CD14-positive monocyte (primary cell): ENCODE measurements around the gene RAP2A. TPM values are rescaled to one million over a fixed set of nuclear protein-coding genes. Genes with fewer than 3 reads are reported as not detected.

Experiments
- DNase-seq, 3 donors: peaks; one replicate each; pipeline ENCODE4 v3.0.0-alpha.2; 2011 to 2022
- H2AFZ ChIP-seq: 2 replicates; pipeline ENCODE4 v1.6.0; 2012; ENCODE audit warnings: mild to moderate bottlenecking, low read depth, low read length, inconsistent platforms; ENCODE audit not compliant: insufficient read depth, poor library complexity, severe bottlenecking
- H3K27ac ChIP-seq, 2 donors: 1 replicate in 1 of 2; 2 replicates in 1 of 2; pipeline ENCODE4 v1.5.1; 2012 to 2013; ENCODE audit warnings: low read length in 2 of 2, control low read depth in 1 of 2, inconsistent platforms in 1 of 2, low read depth in 1 of 2, mild to moderate bottlenecking in 1 of 2
- H3K27me3 ChIP-seq, 2 donors: one replicate each; pipeline versions ENCODE4 v1.6.0 to v1.6.1; 2011 to 2013; ENCODE audit warnings: low read length in 2 of 2; ENCODE audit not compliant: control insufficient read depth in 2 of 2, insufficient read depth in 2 of 2
- H3K36me3 ChIP-seq, 2 donors: replicated peaks in 1 of 2; 1 replicate in 1 of 2; 2 replicates in 1 of 2; pipeline versions ENCODE4 v1.5.1 to v1.6.1; 2012 to 2013; ENCODE audit warnings: low read length in 2 of 2, control low read depth in 1 of 2, inconsistent platforms in 1 of 2, mild to moderate bottlenecking in 1 of 2; ENCODE audit not compliant: insufficient read depth in 2 of 2, control insufficient read depth in 1 of 2
- H3K4me1 ChIP-seq, 2 donors: 1 replicate in 1 of 2; 2 replicates in 1 of 2; pipeline versions ENCODE4 v1.5.1 to v1.6.1; 2012 to 2013; ENCODE audit warnings: low read length in 2 of 2, control low read depth in 1 of 2, inconsistent platforms in 1 of 2, mild to moderate bottlenecking in 1 of 2, moderate library complexity in 1 of 2; ENCODE audit not compliant: insufficient read depth in 2 of 2, control insufficient read depth in 1 of 2
- H3K4me2 ChIP-seq: replicated peaks from 2 replicates; pipeline ENCODE3; 2012; ENCODE audit warnings: low read length, moderate library complexity, mild to moderate bottlenecking; ENCODE audit not compliant: poor library complexity, severe bottlenecking; ENCODE audit errors: extremely low read depth
- H3K4me3 ChIP-seq, 3 experiments: fragments of 200-600 bp in 1 of 3; sonication (generic) in 1 of 3; replicated peaks in 1 of 3; 1 replicate in 2 of 3; 2 replicates in 1 of 3; pipeline ENCODE4 v1.5.1; 2011 to 2013; ENCODE audit warnings: low read length in 3 of 3, mild to moderate bottlenecking in 3 of 3, control low read depth in 2 of 3, low read depth in 2 of 3, inconsistent platforms in 1 of 3, moderate library complexity in 1 of 3
- H3K79me2 ChIP-seq: 2 replicates; pipeline ENCODE4 v1.6.0; 2012; ENCODE audit warnings: mild to moderate bottlenecking, control low read depth, inconsistent platforms, low read length, moderate library complexity; ENCODE audit not compliant: insufficient read depth
- H3K9ac ChIP-seq: 2 replicates; pipeline ENCODE4 v1.6.0; 2017; ENCODE audit warnings: low read length, mild to moderate bottlenecking; ENCODE audit not compliant: insufficient read depth, poor library complexity, severe bottlenecking
- H3K9me3 ChIP-seq, 2 donors: replicated peaks in 1 of 2; 1 replicate in 1 of 2; 2 replicates in 1 of 2; pipeline versions ENCODE4 v1.5.1 to v1.6.1; 2012 to 2013; ENCODE audit warnings: low read length in 2 of 2, control low read depth in 1 of 2; ENCODE audit not compliant: control insufficient read depth in 1 of 2, insufficient read depth in 1 of 2
- H4K20me1 ChIP-seq: 2 replicates; pipeline ENCODE4 v1.6.0; 2012; ENCODE audit warnings: mild to moderate bottlenecking, low read length, control low read depth, moderate library complexity; ENCODE audit not compliant: insufficient read depth
- H3K27ac Mint-ChIP-seq, 7 donors: one replicate each; pipeline ENCODE4 v1.8.0; 2020; ENCODE audit warnings: mild to moderate bottlenecking in 7 of 7, mixed read lengths in 7 of 7, moderate library complexity in 6 of 7, inconsistent platforms in 2 of 7
- H3K27me3 Mint-ChIP-seq, 3 donors: one replicate each; pipeline ENCODE4 v1.8.0; 2021 to 2022; ENCODE audit warnings: low read depth in 3 of 3, mild to moderate bottlenecking in 3 of 3, mixed read lengths in 3 of 3, moderate library complexity in 3 of 3, inconsistent platforms in 1 of 3
- H3K36me3 Mint-ChIP-seq, 2 donors: one replicate each; pipeline ENCODE4 v1.8.0; 2020; ENCODE audit warnings: mixed read lengths in 2 of 2, inconsistent platforms in 1 of 2, mild to moderate bottlenecking in 1 of 2
- H3K4me1 Mint-ChIP-seq: one replicate; pipeline ENCODE4 v1.8.0; 2020; ENCODE audit warnings: mild to moderate bottlenecking, mixed read lengths
- H3K4me3 Mint-ChIP-seq, 2 donors: one replicate each; pipeline ENCODE4 v1.8.0; 2020; ENCODE audit warnings: mild to moderate bottlenecking in 2 of 2, mixed read lengths in 2 of 2, moderate library complexity in 1 of 2
- H3K9me3 Mint-ChIP-seq, 7 donors: one replicate each; pipeline ENCODE4 v1.8.0; 2020 to 2022; ENCODE audit warnings: mixed read lengths in 7 of 7, mild to moderate bottlenecking in 6 of 7, moderate library complexity in 6 of 7, inconsistent platforms in 2 of 7
- CTCF ChIP-seq: fragments of 200-600 bp; IDR thresholded peaks from one replicate; pipeline ENCODE4 v1.8.0; 2022; ENCODE audit warnings: antibody characterized with exemption, mild to moderate bottlenecking
- WGBS: methylation state at CpG from one replicate; pipeline ENCODE4 v1.1.5; 2013; ENCODE audit warnings: missing lambda C conversion rate; ENCODE audit not compliant: insufficient coverage; 5-methylcytosine and 5-hydroxymethylcytosine counted together
- intact Hi-C, 2 donors: fragments of 100-400 bp; cut with micrococcal nuclease; formaldehyde crosslinking; loops; one replicate each; pipeline versions ENCODE4 v1.15.0 to v1.15.1; 2023
- polyA plus RNA-seq, 3 donors: library from polyadenylated mRNA; depleted of rRNA in 1 of 3; unstranded in 2 of 3; stranded (reverse) in 1 of 3; fragments of 300-500 nt in 2 of 3; fragments of >200 nt in 1 of 3; fragmentation: Illumina TruSeq in 2 of 3; gene quantifications; 1 replicate in 2 of 3; 2 replicates in 1 of 3; pipeline ENCODE4 v1.2.3, GENCODE V29; 2012 to 2021

RAP2A gene
- polyA plus RNA-seq, 3 donors: 2.3 to 5.3 (median 4.5) TPM

GRCh38 chr13:97492257-97492656, 58.3 kb downstream of the RAP2A start:
- peaks cover 0 to 16% (median 3%) of the 10 kb centered on the region in 7 donors for H3K9me3 Mint-ChIP-seq
- H3K9me3 ChIP-seq: no peaks in the 10 kb centered on the region
- 88% methylated on average over 1 of the region's 2 CpGs for WGBS
- H3K36me3 Mint-ChIP-seq: no peaks in the 10 kb centered on the region
- no peaks in the 10 kb centered on the region for H3K4me1 ChIP-seq
- H3K4me1 Mint-ChIP-seq: no peaks in the 10 kb centered on the region
- H3K36me3 ChIP-seq: no peaks in the 10 kb centered on the region
- H3K4me3 ChIP-seq: no peak overlapping the region
- H3K27me3 Mint-ChIP-seq: peaks cover 0 to 4% (median 3%) of the 10 kb centered on the region in 3 donors
- H3K79me2 ChIP-seq: no peaks in the 10 kb centered on the region
- no peak overlapping the region for H3K4me2 ChIP-seq
- intact Hi-C loops: no loop called here
- H3K9ac ChIP-seq: no peak overlapping the region
- no peak for DNase-seq
- no peak overlapping the region for H3K27ac Mint-ChIP-seq
- no peak overlapping the region for H2AFZ ChIP-seq
- no peak for TF ChIP-seq CTCF
- H3K27ac ChIP-seq: no peak overlapping the region
- H4K20me1 ChIP-seq: no peaks in the 10 kb centered on the region
- H3K27me3 ChIP-seq: no peaks in the 10 kb centered on the region
- H3K4me3 Mint-ChIP-seq: no peak overlapping the region

- TF ChIP-seq CTCF: no peak
- H4K20me1 ChIP-seq: no peaks in the 10 kb centered on the region
- WGBS: 83% methylated on average over 1 of the region's 2 CpGs
These were observed 58.9 kb downstream of the RAP2A start for GRCh38 chr13:97492684-97493371.

More at GRCh38 chr13:97492684-97493371, 58.9 kb downstream of the RAP2A start:
- Mint-ChIP-seq H3K4me1 (peaks cover 2% of the 10 kb centered on the region), H3K27me3 (peaks cover 0 to 4% (median 3%) of the 10 kb centered on the region in 3 donors), H3K9me3 (peaks cover 0 to 15% (median 3%) of the 10 kb centered on the region in 7 donors), H3K27ac (no peak overlapping the region), H3K4me3 (no peak overlapping the region), H3K36me3 (no peaks in the 10 kb centered on the region)
- intact Hi-C loops: no loop called here
- Histone ChIP-seq H3K9me3 (no peaks in the 10 kb centered on the region), H3K4me1 (no peaks in the 10 kb centered on the region), H3K27ac (no peak overlapping the region), H3K9ac (no peak overlapping the region), H2AFZ (no peak overlapping the region), H3K27me3 (no peaks in the 10 kb centered on the region), H3K36me3 (no peaks in the 10 kb centered on the region), H3K79me2 (no peaks in the 10 kb centered on the region), H3K4me2 (no peak overlapping the region), H3K4me3 (no peak overlapping the region)
- DNase-seq: no peak
